Right renal pelvis (tissue), 4 donors: ENCODE results near the gene DHH. TPM values are rescaled to one million over a fixed set of nuclear protein-coding genes. Genes with fewer than 3 reads are reported as not detected.
"Not testable (repeated sequence)": the region's sequence is repeated elsewhere in the genome, so short reads cannot be mapped to it uniquely, and the experiment has no call there.

ENCODE experiments used
- DNase-seq, 4 donors: peaks; one replicate each; pipeline ENCODE4 v3.0.0-alpha.2; 2013; ENCODE audit warnings: low read depth in 4 of 4, low spot score in 3 of 4, missing footprints in 1 of 4
- polyA plus RNA-seq, 4 donors: library from polyadenylated mRNA; unstranded; fragments of 120-200 nt; gene quantifications; one replicate each; pipeline ENCODE4 v1.2.1, GENCODE V29; 2013; ENCODE audit not compliant: insufficient read length in 4 of 4

The DHH gene
- polyA plus RNA-seq, 4 donors, result 0.37 to 1.0 (median 0.42) TPM

DNA sequence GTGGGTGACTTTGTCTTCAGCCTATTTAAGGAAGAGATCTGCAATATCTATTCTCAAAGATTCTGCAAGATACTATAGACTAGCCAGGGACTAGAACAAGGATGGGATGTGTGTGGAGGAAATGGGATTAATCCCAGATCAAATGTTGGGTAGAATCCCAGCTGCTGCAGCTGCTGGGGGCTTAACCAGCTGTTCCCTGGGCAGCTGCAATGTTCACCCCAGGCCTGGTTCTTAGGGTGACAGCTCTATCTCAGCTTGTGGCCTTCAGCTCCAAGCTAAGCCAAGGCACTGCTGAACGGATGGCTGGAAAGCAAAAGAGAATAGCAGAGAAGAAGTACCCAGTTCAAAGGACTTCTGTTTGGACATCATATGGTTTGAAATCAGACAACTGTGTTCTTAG lies 14.8 kb downstream of the DHH start:
- no peak for DNase-seq

DNA sequence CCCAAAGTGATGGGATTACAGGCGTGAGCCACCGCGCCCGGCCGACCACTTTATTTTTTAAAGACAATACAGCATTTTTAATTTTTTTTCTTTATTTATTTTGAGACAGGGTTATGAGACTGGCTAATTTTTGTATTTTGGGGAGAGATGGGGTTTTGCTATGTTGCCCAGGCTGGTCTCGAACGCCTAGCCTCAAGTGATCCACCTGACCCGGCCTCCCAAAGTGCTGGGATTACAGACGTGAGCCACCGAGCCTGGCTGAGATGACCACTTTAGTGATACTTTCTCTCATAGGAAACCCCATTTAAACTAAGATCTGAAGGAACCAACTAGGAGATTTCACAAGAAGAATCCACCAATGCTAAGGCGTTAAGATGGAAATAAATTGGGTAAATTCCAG lies 23.6 kb downstream of the DHH start:
- no peak for DNase-seq

GRCh38 chr12:49069507-49070346 lies 24.9 kb downstream of the DHH start, which contains the start of gene RHEBL1:
Gene RHEBL1 (minus strand): TSS chr12:49069979. CDS start chr12:49069785, 194 bp downstream.
- peak; percentile 91 to 95 (median 92) for DNase-seq

DNA sequence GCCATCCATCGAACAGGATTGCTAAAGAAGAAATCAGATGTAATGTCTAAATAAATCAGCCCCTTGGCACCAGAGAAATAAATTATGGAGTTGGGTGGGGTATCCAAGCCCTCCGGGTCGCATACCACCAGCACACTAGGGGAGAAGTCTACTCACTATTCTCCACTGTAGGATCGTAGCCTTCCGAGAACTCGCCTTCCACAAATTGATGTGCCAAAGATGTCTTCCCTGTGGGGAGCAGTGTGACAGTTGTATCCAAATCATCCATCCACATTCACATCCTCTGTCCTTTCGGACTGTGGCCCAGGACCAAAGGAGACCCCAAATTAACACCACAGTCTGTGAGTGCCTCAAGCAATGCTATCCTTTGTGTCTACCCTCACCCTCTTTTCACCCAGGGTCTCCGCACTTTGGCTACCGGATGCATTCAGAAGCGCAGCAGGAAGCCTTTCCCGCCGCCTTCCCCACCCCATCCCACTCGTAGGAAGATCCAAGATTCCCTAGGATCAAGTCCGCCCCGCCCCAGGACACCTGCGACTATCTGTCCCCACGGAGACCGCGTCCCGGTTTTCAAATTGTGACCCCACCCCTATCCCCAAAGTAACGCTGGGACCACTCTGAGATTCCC lies 25.6 kb downstream of the DHH start:
- no peak for DNase-seq

- DNase-seq, result no peak
Measured at GRCh38 chr12:49066120-49066519, 28.5 kb downstream of the DHH start.

DNA sequence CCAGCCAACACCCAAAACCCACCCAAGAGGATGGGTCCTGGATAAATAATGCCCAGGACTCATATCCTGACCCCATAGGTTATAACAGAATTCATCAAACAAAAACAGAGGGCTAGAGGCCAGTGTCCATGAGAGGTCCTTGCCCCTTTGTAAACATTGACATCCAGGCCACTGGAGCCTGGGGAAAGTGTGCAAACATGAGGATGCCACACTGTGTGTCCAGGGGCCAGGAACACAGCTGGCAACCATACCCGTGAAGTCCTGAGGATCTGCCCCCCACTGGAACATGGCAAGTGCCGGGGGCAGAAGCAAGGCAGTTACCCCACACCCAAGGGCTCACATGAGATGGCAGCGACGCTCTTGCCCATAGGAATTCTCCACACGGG lies 29.8 kb downstream of the DHH start:
- no peak for DNase-seq

- DNase-seq, result not testable (repeated sequence)
Measured at GRCh38 chr12:49061916-49062315, 32.7 kb downstream of the DHH start.

- no peak for DNase-seq
Measured at GRCh38 chr12:49061157-49061650, 33.4 kb downstream of the DHH start.

GRCh38 chr12:49060237-49061156 lies 34.1 kb downstream of the DHH start, which contains the start of gene KMT2D:
Gene KMT2D (minus strand): TSS chr12:49060794. CDS start chr12:49055324, 5,470 bp downstream.
- DNase-seq, result peak; percentile 90 to 94 (median 92)

GRCh38 chr12:49059299-49060171 lies 35.1 kb downstream of the DHH start:
- DNase-seq, result peak in 2 of 4 donors; percentile 7 to 15

GRCh38 chr12:49059045-49059298 lies 35.6 kb downstream of the DHH start:
- no peak for DNase-seq

DNA sequence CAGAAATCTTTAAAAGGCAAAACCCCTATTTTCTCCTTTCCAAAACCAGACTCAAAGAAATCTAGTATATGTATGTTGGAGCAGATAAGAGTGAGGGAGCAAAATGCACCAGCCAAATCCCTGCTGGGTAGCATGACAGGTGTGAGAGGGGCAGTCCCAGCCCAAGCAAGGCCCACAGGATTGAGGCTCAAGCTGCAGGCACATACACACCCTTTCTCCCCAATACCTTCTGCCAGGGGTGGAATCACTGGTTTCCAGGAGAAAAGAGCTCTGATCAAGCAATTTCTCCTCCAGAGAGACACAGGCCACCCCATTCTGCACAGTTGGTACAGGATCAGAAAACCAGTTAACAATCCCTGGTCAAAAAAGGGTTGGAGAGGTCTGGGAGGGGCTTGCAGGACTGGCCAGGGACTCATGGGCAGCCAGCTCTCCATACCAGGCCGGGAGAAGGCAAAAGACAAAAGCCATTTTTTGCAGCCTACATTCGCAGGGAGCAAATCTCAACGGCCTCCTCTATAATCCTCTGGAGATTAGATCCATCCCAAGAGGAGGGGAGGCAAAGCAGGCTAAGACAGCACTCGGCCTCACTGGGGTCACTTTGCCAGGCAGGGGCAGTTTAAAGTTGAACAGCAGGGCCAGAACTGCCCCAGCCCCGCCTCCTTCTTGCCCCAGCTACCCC lies 36.1 kb downstream of the DHH start:
- no peak for DNase-seq

GRCh38 chr12:49057888-49058287 lies 36.7 kb downstream of the DHH start:
- no peak for DNase-seq

DNA sequence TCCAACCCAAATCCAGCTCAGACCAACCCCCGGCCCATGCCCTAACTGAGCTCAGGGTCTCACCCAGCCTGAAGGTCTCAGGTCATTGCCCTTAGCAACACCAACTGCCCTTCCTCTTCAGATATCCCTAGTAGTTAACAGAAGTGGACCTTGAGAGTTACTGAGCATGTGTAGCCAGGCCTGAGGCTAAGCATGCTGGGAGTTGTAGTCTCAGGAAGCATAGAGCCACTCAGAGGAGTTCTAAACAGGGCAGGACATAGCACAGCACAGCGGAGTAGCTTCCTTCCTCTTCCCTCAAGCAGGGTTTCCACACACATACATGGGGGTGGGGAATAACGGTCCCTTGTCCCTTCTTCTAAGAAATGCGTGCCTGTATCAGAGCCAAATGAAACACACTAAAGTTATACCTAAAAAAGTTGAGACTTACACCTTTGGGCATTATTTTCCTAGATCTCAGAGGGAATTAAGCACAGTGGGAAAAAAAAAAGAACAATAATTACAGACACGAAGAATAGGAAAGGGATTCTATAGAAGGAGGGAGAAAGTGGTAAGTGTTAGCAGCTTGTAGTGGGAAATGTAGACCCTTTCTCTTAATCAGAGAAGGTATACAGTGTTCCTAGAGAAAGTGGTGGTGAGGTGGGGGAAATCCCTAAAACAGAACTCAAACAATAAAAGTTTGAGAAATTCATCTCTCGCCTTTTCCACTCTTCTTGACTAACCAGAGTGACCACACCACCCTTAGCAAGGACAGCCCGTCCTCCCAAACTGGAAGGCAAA lies 38.4 kb downstream of the DHH start:
- DNase-seq, result peak in 1 of 4 donors; percentile 25

DNA sequence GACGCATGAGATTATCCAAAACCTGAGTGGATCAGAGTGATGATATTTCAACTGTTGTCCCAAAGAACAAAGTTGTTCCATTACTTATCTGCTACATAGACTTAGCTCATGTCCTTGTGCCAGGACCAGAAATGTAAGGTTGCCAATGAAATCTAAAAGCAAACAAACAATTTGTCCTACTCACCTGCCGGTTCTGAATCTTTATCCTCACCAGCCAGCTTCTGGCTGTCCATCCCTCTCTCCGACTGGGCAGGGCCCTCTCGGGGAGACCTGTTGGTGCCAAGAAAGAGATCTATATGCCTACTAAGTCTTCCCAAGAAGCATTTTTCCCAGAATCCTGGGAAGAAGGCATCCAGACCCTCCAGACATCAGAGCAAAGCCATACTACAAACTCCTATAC lies 39.5 kb downstream of the DHH start:
- no peak for DNase-seq

DNA sequence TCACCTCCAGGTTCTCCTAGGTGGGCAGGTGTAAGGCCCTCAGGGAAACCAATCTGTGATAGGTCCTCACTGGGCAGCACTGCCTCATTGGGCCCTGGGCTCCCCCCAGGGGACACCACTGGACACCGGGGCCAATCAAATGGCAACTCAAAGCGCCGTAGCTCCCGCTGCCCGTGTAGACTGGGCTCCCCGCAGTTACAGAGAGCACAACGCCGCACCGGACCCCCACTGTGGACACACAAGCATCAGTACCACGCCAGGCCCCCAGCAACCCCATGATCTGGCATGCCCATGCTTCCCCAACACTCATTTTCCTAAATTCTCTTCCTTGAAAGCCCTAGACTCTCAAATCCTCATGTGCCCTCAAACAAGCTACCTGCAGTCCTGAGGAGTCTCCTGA lies 40.1 kb downstream of the DHH start:
- DNase-seq, result no peak

- no peak for DNase-seq
Measured at GRCh38 chr12:49054096-49054495, 40.5 kb downstream of the DHH start.

DNA sequence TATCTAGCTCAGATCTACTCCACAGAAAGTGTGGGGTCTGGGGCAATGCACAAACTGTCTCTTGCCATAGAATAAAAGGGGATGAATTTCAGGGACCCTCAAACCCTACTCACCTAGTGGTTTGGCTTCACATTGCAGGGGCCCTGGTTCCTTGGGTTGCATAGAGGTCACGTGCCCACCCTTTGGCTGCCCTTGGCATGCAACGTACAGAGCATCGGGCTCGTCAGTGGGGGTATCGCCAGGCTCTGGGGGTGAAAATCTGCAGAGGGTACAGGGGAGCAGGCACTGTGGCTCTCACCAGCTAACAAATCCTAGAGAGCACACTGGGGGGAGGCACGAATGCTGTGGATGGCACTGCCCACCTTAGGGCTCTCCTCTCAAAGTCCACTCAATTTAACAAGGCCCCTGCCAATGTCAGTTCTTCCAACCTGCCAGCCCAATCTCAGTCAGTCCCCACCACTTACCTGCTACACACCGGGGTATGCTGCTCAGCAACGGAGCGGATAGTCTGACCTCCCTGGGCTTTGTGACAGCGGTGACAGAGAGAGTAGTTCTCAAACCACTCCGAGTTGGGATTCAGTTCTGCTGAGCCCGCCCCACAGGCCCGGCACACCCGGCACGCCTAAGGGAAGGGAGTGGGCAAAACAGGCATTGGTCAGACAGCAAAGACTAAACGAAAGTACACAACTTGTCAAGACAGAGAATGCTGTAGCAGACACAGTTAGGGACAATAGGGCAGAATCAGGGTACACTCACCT lies 42.0 kb downstream of the DHH start:
- DNase-seq, result no peak
